Measurements from ENCODE around the gene ADGRG3.

GRCh38 chr16:57628008-57628781 is 39.9 kb upstream of the ADGRG3 start, which contains the start of gene ADGRG1:
- TF ChIP-seq CTCF (IDR thresholded peaks at IDR 0.05; ENCODE audit: low read depth, low read length, poor library complexity, severe bottlenecking) (no peak), EZH2phosphoT487 (IDR thresholded peaks at IDR 0.05; ENCODE audit: borderline replicate concordance, low read length) (no peak)

Measured in DOHH2 (cell line).